HS-5 (cell line): Measurements from ENCODE around the gene GOLGA6C.
"Not testable (repeated sequence)": the region's sequence is repeated elsewhere in the genome, so short reads cannot be mapped to it uniquely, and the experiment has no call there.

Experiments used
- DNase-seq: peaks from one replicate; pipeline ENCODE4 v3.0.0-alpha.2; 2012; ENCODE audit warnings: low read depth

Gene GOLGA6C

DNA sequence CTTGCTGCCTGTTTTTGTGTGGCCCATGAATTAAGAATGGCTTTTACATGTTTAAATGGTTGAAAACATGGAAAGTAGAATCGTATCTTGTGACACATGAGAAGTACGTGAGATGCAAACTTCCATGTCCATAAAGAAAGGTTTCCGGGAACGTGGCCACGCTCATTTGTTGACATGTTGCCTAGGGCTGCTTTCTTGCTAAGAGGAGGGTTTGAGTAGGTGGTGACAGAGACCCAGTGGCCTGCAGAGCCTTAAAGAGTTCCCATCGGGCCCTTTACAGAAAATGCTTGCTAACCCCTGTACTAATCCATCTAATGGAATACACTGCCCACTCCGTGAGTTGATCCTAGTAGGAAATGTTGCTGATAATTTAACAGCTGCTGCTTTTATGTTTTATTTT is 31.0 kb upstream of the GOLGA6C start:
- not testable (repeated sequence) for DNase-seq

DNA sequence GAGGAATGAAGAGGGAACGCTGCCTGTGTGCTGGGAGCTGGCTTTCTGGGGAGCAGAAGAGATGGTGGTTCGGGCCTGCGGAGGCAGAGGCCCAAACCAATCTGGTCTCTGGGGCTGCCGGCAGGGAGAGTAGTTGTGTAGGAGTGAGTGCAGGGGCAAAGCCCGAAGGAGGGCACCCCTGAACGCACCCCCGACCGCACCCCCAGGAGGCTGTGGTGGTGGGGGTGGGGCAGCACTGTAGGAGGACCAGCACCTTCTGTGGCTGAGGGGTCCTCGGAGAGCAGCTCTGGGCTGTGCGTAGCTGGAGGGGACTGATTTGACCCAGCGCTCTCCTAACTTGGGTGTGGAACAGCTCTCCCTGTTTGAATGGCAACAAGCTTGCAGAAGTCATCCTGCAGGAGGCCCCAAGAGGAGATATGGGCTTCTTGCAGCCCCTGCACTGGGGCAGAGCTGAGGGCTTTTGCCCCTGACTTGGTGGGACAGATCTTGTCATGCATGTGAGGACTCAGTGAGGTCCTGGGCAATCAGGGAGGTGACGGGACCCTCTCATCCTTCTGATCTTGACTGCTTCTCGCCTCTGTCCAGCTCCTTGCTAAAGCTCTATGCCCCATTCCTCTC is 30.4 kb upstream of the GOLGA6C start:
- DNase-seq, result no peak

DNA sequence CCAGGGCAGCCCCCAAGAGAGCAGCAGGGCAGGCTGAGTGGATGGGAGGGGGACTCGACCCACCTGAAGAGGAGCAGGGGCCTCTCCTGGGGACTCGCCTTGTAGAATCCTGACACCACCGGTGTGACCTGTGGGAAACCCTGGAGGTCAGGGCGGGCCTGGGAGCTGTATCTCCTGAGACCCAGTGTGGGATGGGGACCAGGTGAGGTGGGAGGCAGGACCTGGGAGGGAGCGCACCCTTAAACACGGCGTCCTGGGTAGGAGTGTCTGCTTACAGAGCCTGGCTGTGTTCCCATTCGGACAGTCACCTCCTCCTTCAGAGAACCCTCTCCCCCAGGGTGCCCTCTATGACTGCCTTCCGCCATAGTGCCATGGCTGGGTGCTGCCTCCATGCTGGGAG is 29.3 kb upstream of the GOLGA6C start:
- DNase-seq, result no peak

DNA sequence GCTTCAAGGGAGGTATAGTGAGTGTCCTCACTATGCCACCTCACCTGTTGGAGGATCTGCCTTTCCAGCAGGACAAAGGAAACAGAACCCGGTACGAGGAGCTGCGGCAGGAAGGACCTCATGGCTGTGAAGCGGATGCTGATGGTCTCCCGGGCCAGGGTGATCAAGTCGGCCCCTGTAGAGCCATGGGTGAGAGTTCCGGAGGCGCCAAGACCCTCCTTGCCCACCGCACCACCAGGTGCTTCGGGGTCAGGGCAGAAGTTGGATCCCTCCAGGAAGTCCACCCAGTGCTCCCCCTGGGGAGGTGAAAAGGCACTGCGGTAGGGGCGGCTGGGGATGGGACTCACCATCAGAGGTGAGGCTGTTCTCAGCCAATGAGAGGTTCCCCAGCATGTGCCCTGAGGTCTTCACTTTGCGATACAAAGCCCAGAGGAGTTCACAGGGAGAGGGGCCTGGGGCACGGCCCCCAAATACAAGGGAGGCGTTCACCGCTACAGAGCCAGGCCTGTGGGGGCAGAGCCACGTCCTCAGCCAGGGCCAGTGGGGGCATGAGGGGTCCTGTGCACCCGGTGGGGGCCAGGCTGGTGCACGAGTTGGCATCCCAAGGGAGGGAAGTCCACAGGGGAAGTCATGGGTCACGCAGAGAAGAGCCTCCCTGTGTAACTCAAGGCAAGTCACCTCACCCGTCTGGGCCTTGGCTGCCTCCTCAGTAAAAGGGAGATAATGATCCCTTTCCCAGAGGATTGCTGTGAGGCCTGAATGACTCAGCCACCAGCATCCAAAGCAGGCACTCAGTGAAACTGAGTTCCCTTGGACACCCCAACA is 28.7 kb upstream of the GOLGA6C start:
- DNase-seq, result no peak

DNA sequence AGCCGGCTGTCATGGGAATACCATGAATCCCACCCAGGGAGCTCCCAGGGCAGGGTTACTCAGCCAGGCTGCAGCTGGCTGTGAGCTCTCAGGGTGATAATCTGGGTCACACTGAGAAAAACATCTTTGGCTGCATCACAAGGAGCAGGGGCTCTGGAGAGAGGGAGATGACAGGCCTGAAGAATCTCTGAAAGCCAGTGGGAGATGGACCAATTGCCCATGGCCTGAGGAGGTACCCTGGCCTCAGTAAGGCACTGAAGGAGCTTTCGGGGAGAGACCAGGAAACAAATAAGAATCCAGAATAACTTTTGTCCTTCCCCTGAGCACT is 28.2 kb upstream of the GOLGA6C start:
- DNase-seq, result no peak

DNA sequence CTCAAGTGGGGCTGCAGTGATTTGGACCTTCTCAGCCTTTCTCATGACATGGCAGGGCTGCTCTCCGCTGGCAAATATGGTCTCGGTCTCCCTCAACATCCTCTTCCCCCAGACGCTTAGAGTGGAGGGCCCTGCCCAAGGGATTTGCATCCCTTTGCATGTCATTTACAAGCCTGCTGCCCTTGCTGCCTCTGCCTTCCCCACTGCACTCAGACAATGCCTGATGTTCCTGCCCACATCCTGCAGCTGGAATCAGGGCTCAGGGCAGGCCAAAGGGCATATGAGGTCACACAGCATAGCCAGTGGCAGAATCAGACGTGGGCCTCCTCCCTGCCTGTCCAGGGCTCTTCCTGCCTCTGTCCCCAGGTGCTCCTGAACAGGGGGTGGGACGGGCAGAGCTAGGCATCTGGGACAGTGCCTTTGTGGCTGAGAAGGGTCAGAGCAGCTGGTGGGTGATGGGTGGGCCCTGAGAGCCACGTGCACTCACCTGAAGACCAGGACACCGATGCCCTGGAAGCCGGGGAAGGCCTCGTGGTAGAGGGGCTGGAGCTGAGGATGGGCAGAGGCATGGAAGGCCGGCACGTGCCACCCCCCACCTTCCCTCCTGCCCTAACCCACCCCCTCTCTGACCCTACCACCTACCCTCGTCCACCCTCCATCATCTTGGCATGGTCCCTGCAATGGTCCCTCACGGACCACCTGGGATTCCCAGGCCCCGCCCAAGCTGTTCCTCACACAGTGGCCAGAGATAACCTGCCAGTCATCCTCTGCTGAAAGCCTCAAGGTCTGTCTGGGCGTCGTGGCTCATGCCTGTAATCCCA is 27.4 kb upstream of the GOLGA6C start:
- DNase-seq, result no peak

DNA sequence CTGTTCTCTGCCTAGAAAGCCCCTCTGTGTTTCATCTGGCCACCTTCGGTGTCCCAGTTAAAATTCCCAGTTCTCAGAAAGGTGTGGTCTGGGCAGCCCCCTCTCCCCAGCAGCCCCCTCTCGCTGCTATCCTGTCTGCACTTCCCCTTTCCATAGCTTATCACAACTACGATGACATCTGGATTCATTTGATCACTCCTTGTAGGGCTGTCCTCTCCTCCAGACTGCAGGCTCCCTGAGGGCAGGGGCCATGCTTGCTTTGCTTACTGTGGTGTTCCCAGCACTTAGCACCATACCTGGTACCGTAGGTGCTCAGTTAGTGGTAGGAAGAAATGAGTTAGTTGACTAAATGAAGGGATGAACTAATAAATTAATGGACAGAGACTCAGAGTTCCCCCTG is 26.3 kb upstream of the GOLGA6C start:
- no peak for DNase-seq

DNA sequence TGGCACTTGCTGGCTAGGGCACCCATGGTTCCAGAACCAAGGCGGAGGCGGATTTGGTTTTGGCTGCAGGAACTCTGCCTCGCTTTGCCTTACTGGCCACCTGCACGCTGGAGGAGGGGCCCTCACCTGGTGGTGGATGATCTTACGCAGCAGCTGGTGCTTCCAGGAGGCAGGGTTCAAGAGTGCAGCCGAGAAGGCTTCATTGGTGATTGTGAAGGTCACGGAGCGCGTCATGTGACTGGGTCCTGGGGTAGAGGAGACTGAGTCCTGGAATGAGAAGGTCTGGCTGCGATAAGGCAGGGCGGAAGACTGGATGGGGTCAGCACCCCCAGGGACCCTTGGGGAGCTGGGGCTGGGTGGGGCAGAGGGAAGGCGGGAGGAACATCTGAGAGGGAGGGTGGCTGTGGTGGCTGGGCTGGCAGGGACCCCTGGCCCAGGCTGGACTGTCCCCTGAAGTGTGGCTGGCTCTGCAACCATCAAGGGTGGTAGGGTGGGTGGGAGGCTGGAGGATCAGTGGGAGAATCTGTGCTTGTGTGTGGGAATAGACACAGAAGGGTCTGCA is 25.8 kb upstream of the GOLGA6C start:
- DNase-seq, result no peak

DNA sequence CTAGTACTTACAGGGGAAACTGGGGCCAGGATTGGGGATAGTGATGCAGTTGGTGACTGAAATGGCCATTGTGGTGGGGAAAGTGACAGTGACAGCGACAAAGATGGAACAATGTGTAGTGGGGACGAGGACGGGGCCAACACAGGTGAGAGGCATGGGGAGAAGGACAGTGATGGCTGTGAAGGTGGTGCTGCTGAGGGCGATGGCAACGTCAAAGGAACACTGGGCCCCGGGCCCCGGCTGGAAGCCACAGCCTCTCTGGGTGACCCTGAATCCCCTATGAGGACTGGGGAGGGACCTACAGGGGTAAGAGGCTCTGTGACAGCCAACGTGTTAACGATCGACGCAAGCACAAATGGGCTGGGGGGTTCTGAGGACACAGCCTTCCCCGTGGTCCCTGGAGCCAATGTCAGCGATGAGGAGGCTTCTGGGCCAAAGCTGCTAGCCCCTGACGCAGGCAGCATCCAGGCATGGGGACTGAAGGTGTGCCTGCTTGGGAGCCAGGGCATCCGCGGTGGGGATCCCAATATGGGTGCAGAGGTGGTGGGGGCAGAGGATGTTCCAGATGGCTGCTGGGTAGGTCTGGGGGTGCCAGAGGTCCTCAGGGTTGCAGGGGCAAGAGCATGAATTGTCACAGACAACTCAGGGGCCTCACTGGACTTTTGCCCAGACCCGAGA is 25.2 kb upstream of the GOLGA6C start:
- no peak for DNase-seq

DNA sequence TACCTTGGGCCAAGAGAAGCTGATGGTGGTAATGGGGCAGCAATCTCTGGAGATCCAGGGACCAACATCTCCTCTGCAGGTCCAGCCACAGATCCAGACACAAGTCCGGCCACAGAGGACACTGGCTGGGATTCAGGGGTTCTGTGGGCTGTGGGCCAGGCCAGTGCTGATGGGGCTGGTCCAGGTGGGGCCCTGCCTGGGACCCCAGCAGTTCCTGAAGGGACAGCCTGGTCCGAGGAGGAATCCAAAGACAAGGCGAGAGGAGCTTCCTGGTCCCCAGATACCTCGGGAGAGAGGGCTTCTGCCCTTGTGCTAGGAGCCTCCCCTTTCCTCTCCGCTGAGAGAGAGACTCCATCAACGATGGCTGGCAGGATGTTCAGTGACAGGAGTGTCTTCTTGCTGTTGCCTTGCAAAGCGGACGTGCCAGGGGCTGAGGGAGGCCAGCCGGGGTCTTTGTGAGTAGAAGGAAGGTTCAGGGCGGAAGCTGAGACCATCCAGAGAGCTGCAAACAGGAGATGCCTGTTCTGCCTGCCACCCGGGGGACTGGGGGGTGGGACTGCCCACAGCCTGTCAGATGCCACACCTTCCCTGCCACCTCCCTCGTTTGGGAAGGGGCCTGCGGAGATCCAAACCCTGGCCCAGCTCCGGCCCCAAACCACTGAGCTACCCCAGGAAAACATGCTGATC is 24.5 kb upstream of the GOLGA6C start:
- DNase-seq, result no peak

DNA sequence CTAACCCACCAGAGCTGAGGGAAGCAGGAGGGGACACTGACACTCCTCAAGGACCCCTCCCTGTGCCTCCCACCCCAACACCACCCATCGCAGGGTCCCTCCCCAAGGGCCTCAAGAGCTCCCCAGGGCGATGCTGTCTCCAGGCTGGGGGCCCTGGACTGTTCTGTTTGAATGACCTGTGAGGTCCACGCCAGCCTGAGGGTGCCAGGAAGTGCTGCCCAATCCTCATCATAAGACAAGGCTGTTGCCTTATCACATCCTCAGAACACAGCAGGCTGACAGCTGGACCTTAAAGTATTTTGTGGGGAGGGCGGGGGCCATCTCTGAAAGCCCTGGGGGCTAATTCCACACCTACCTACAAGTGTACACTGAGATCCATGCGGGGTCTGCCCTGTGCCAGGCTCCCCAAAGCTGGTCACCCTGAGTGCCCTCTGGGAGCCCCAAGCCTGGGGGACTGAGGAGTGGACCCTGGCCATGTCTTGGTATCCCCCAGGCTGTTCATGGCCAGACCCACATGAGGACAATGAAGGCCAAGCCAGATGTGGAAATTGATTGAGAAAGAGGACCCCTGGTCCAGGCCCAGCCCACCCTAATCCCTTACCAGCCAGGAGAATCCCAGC is 23.8 kb upstream of the GOLGA6C start:
- no peak for DNase-seq

DNA sequence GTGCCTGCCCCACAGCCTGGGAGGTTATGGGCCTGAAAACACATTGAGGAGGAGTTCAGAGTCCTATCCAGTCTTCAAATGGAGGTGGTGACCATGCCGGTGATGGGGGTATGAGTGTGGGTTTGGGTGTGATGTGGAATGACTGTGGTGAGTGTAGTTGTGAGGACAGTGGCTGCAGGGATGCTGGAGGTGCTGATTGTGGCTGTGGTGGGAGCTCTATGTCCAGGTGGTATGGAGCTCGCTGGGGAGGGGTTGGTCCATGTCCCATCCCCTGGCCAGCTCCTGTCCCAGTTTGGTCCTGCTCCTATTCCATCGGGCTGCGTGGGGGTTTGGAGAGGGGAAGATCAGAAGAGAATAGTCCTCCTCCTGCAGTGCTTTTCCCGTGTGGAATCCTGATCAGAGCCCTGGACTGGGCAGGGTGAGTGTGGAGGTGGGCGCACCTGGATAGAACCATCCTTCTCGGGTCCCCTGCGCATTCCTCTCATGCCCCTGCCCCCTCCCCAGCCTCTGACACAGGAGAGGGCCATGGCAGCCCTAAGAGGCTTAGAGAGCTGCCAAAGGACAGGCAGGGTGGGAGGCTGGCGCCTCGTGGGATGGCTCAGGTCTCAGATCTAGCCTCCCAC is 23.0 kb upstream of the GOLGA6C start:
- no peak for DNase-seq

DNA sequence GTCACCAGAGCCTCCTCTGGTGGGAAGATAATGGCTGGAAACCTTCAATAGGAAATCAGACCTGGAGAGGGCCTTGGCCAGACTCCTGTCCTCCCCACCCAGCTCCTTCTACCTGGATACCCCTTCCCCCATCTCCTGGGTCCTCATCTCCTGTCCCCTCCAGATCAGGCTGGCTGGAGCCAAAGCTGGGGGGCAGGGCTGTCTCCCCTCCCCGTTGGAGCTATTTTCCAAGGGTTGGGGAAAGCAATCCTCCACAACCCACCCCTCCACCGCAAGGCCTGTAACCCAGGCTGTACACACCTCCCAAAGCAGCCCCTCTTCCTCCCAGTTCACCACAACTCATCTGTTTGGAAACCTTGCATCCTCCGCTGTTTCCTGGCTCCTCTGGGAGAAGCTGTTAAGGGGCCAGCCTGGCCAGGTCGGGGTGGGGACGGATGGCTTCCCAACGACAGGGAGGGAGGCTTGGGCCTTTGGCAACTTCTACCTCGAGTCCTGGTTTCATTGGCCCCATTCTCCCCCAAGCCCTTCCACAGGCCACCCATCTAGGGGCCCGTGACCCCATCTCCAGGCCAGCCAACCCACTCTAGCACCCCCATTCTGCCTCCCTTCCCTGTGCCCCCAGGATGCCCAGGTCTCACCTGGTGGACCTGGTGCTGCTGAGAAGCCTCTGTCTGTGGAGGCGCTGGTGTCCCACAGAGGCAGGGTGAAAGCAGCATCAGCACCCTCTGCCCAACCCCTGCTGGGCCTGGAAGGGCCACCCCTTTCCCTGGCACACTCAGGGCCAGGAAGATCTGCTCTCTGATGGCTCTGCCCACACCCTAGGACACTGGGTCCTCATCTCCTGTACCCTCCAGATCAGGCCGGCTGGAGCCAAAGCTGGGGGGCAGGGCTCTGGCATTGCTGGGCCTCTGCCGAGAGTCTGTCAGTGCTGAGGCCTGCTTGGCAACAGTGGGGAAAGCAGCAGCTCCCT is 22.1 kb upstream of the GOLGA6C start:
- DNase-seq, result no peak

DNA sequence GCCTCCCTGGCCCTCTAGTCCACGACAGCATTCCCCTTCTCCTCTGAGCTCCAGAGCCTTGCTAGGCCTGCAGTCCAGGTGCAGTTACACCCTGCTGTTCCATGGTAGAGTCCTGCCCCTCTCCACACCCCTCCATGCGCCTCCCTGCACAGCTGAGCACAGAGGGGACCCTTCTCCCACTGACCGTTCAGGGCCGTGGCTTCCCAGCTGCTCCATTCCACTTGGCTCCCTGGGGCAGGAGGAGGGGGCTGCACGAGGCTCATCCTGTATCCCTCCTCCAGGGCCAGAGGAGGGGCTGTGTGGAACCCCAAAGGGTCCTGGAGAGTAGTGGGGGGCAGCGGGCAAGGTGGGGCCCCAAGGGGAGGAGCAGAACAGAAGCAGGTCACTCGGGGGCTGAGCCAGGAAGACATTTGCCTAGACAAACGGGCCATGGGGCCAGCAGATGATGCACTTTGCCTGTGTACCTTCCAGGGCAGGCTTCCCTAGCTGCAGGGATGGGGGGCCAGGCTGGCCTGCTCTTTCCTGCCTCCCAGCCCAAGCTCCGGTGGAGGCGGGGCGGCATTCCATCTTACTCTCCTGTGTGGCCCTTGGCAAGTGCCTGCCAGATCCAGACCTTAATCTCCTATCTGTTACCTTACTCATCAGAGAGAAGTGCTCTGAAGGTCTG is 20.7 kb upstream of the GOLGA6C start:
- no peak for DNase-seq

DNA sequence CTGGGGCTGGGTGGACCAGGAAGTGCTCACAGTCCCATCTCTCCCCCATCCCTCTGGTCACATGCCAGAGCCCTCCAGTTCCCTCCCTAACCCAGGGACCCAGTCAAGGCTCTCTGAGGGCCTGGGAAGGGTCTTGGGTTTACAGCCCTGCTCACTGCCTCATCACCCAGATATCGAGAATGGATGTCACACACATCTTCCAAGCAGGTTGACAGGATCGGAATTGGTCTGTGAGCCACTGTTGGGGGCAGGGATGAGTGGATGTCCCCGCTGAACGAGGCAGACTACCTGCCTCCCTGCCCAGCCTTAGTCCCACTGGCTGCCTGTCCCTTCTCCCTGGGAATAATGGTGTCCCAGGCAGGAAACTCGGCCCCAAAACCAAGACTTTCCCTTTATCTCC is 20.0 kb upstream of the GOLGA6C start:
- DNase-seq, result no peak

DNA sequence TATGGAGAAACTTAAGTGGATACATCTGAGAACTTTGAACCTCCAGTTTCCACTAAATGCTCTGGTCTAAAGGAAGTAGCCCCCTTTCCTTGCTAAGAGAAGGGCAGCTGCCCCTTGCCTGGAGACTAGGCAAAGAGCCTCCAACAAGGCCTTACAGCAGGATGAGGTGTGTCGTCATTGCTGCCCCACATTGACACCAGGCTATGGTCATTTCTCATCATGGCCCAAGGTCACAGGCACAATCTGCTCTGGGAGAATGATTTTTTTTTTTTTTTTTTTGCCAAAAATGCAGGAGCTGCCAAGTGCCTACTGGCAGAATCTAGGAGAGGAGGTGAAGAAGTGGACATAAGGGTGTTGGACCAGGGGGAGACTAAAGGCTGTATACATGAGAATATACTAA is 12.4 kb upstream of the GOLGA6C start:
- not testable (repeated sequence) for DNase-seq

DNA sequence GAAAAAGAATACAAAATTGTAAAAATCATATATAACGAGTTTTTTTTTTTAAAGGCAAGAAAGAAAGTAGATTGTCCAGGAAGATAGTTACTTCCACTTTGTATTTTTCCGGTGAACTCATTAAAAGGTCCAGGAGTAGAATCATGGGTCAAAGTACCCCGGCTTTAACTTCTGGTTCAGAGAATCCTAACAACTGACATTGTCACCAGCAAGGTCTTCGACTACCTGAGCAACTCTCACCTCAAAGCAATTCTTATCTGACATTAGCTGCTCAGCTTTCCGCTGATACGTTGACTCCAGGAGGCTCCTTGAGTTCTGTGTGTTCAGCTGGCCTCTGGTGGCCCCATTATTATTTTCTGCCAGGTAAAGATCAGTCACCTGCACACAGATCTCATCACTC is 9.1 kb upstream of the GOLGA6C start:
- not testable (repeated sequence) for DNase-seq

DNA sequence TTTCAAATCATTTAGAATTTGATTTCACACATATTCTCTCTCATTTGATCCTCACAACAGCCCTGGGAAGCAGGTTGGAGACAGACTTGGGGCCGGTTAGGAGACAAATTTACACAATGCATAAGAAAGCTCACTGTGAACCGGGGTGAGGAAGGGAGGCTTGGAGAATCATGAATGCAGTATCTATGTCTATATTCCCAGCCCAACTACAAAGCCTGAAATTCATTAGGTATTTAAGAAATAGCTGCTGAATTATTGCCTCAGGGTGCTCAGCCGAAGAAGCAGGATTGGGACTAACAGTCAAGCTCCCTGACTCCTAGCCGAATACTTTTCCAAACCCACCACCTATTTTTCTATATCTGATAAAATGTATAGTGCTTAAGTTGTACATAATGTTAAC is 8.4 kb upstream of the GOLGA6C start:
- DNase-seq, result no peak

DNA sequence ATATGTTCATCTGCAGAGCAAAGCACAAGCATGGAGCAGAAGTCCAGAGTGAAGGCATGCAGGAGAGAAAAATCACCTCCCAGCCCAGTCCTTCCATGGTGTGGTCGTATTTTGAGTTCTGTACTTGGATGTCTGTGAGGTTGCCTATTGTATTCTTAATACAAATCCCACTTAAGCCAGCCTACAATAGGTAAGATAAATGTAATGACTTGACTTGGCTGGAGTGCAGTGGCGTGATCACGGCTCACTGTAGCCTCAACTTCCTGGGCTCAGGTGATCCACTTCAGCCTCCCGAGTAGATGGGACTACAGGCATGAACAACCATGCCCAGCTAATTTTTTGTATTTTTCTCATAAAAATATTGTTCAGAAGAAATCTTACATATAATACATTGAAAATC is 6.8 kb upstream of the GOLGA6C start:
- DNase-seq, result not testable (repeated sequence)
